ENCODE results near the gene CADPS.

The CADPS gene

GRCh38 chr3:62678841-62679240 lies 196.4 kb downstream of the CADPS start:
- no peak for DNase-seq

- no peak for DNase-seq
These were observed 197.3 kb downstream of the CADPS start for GRCh38 chr3:62677926-62678325.

GRCh38 chr3:62676689-62677271 lies 198.4 kb downstream of the CADPS start:
- no peak for DNase-seq

GRCh38 chr3:62675492-62675891 lies 199.7 kb downstream of the CADPS start:
- no peak for DNase-seq

GRCh38 chr3:62672988-62673313 lies 202.3 kb downstream of the CADPS start:
- DNase-seq: no peak

- DNase-seq: no peak
These were observed 202.8 kb downstream of the CADPS start for GRCh38 chr3:62672270-62672987.

GRCh38 chr3:62670351-62670750 lies 204.9 kb downstream of the CADPS start:
- no peak for DNase-seq

GRCh38 chr3:62669161-62669560 lies 206.1 kb downstream of the CADPS start:
- DNase-seq: no peak

- no peak for DNase-seq
These were observed 207.5 kb downstream of the CADPS start for GRCh38 chr3:62667714-62668113.

GRCh38 chr3:62665627-62666437 lies 209.4 kb downstream of the CADPS start:
- peak; percentile 4 for DNase-seq

- no peak for DNase-seq
These were observed 212.5 kb downstream of the CADPS start for GRCh38 chr3:62662677-62663076.

GRCh38 chr3:62659660-62660059 lies 215.6 kb downstream of the CADPS start:
- no peak for DNase-seq

GRCh38 chr3:62655691-62656063 lies 219.5 kb downstream of the CADPS start:
- no peak for DNase-seq

GRCh38 chr3:62655056-62655690 lies 220.0 kb downstream of the CADPS start:
- DNase-seq: no peak

GRCh38 chr3:62653796-62654195 lies 221.4 kb downstream of the CADPS start:
- no peak for DNase-seq

- DNase-seq: no peak
These were observed 227.5 kb downstream of the CADPS start for GRCh38 chr3:62647711-62648110.

GRCh38 chr3:62644493-62644892 lies 230.7 kb downstream of the CADPS start:
- no peak for DNase-seq

- no peak for DNase-seq
These were observed 236.9 kb downstream of the CADPS start for GRCh38 chr3:62638316-62638715.

GRCh38 chr3:62636235-62636826 lies 238.9 kb downstream of the CADPS start:
- DNase-seq: no peak

- DNase-seq: no peak
These were observed 242.5 kb downstream of the CADPS start for GRCh38 chr3:62632510-62633294.

GRCh38 chr3:62631488-62631887 lies 243.7 kb downstream of the CADPS start:
- DNase-seq: no peak

- DNase-seq: no peak
These were observed 244.6 kb downstream of the CADPS start for GRCh38 chr3:62630664-62631063.

Data from NCI-H226 (cell line).